GM12878 (cell line): ENCODE data around the gene TDRD5. TPM values are rescaled to one million over a fixed set of nuclear protein-coding genes. Genes with fewer than 3 reads are reported as not detected.

Experiments used
- ATAC-seq: fragments of 200-7000 bp; cut with Tn5 transposase; 3 replicates; pipeline ENCODE4 v1.9.1; 2020; ENCODE audit warnings: mild to moderate bottlenecking, moderate library complexity
- BruUV-seq: library from RNA; stranded (reverse); fragments of 400-500 nt; replicated peaks from 2 replicates; lab custom pipeline; 2021; lab: Mats Ljungman, UMichigan
- CTCF ChIA-PET: fragments of 300-600 bp; sonication (Branson Sonifier 250); formaldehyde crosslinking; extraction: SDS; loops from one replicate; lab custom pipeline; 2021; ENCODE audit warnings: inconsistent platforms; lab: Yijun Ruan, JAX
- POLR2A ChIA-PET: fragments of 350-600 bp; formaldehyde crosslinking; extraction: SDS; loops from one replicate; lab custom pipeline; 2021; ENCODE audit warnings: inconsistent platforms; lab: Charles Lee
- RAD21 ChIA-PET: fragments of 300-600 bp; sonication (Branson Sonifier 250); formaldehyde crosslinking; loops from one replicate; lab custom pipeline; 2023; ENCODE audit warnings: antibody characterized with exemption; ENCODE audit not compliant: unreplicated experiment; lab: Charles Lee
- SMC1A ChIA-PET: fragments of 300-600 bp; sonication (Branson Sonifier 250); formaldehyde crosslinking; loops from one replicate; lab custom pipeline; 2023; ENCODE audit not compliant: unreplicated experiment, uncharacterized antibody; lab: Charles Lee
- DNase-seq: peaks from one replicate; pipeline ENCODE4 v3.0.0-alpha.2; 2011; ENCODE audit warnings: low read depth, low spot score
- FAIRE-seq: peaks from 3 replicates; lab custom pipeline; 2011; peaks lifted over from hg19 to GRCh38; lab: Jason Lieb, UNC
- H2AFZ ChIP-seq: 2 replicates; pipeline ENCODE4 v1.6.0; 2011; ENCODE audit warnings: low read depth, low read length, control low read depth; ENCODE audit not compliant: control insufficient read depth
- H3K27ac ChIP-seq: 2 replicates; pipeline ENCODE4 v1.5.1; 2011; ENCODE audit warnings: control low read depth; ENCODE audit not compliant: control insufficient read depth, insufficient read depth
- H3K27me3 ChIP-seq, 2 experiments: replicated peaks in 1 of 2; 2 replicates each; pipeline versions ENCODE4 v1.6.0 to v1.6.1; 2011; ENCODE audit warnings: low read length in 1 of 2; ENCODE audit not compliant: control insufficient read depth in 2 of 2, insufficient read depth in 2 of 2
- H3K36me3 ChIP-seq, 2 experiments: 2 replicates each; pipeline ENCODE4 v1.5.1; 2011; ENCODE audit warnings: low read length in 1 of 2; ENCODE audit not compliant: control insufficient read depth in 2 of 2, insufficient read depth in 2 of 2
- H3K4me1 ChIP-seq: 2 replicates; pipeline ENCODE4 v1.6.1; 2011; ENCODE audit warnings: mild to moderate bottlenecking, low read length, moderate library complexity, mixed read lengths; ENCODE audit not compliant: control insufficient read depth, insufficient read depth
- H3K4me2 ChIP-seq: 2 replicates; pipeline ENCODE4 v1.6.0; 2011; ENCODE audit warnings: control low read depth; ENCODE audit not compliant: control insufficient read depth, insufficient read depth
- H3K4me3 ChIP-seq: fragments of 200-600 bp; sonication (generic); 2 replicates; pipeline ENCODE4 v1.5.1; 2016
- H3K79me2 ChIP-seq: 2 replicates; pipeline ENCODE4 v1.6.0; 2011; ENCODE audit warnings: low read length; ENCODE audit not compliant: control insufficient read depth, insufficient read depth
- H3K9ac ChIP-seq: 2 replicates; pipeline ENCODE4 v1.8.0; 2011; ENCODE audit warnings: low read length, control low read depth, mixed read lengths; ENCODE audit not compliant: control insufficient read depth, insufficient read depth
- H3K9me3 ChIP-seq: replicated peaks from 3 replicates; pipeline ENCODE4 v1.5.1; 2011; ENCODE audit warnings: mild to moderate bottlenecking, low read length; ENCODE audit not compliant: control insufficient read depth, insufficient read depth
- H4K20me1 ChIP-seq: 2 replicates; pipeline ENCODE4 v1.6.0; 2011; ENCODE audit not compliant: control insufficient read depth, insufficient read depth
- EGR1 ChIP-seq, 2 experiments: IDR thresholded peaks; 1 replicate in 1 of 2; 2 replicates in 1 of 2; pipeline ENCODE4 v1.6.1; 2011 to 2012; ENCODE audit warnings: low read depth in 2 of 2, low read length in 2 of 2, borderline replicate concordance in 1 of 2, mild to moderate bottlenecking in 1 of 2, moderate library complexity in 1 of 2
- ETV6 ChIP-seq, 2 experiments: fragments of 450-650 bp in 1 of 2; IDR thresholded peaks in 1 of 2; conservative IDR thresholded peaks in 1 of 2; 2 replicates each; pipeline ENCODE4 v1.6.1; 2014; ENCODE audit warnings: antibody characterized with exemption in 1 of 2, borderline replicate concordance in 1 of 2, low read depth in 1 of 2, mild to moderate bottlenecking in 1 of 2, moderate library complexity in 1 of 2
- JUNB ChIP-seq: IDR thresholded peaks from 2 replicates; pipeline ENCODE4 v1.6.1; 2016; ENCODE audit warnings: antibody characterized with exemption, mild to moderate bottlenecking
- MTA3 ChIP-seq: IDR thresholded peaks from 2 replicates; pipeline ENCODE4 v1.6.1; 2012; ENCODE audit warnings: low read length, inconsistent platforms, borderline replicate concordance
- NFIC ChIP-seq: IDR thresholded peaks from 2 replicates; pipeline ENCODE4 v1.6.1; 2012; ENCODE audit warnings: low read depth, mild to moderate bottlenecking, inconsistent platforms, low read length, moderate library complexity
- PML ChIP-seq: IDR thresholded peaks from 2 replicates; pipeline ENCODE4 v1.6.1; 2012; ENCODE audit warnings: low read length, inconsistent platforms
- RBBP5 ChIP-seq: fragments of 200-600 bp; sonication (generic); conservative IDR thresholded peaks from 2 replicates; pipeline ENCODE4 v1.6.1; 2016
- SMAD1 ChIP-seq: fragments of 450-650 bp; IDR thresholded peaks from 2 replicates; pipeline ENCODE4 v1.6.1; 2018; ENCODE audit warnings: mild to moderate bottlenecking, low read depth; ENCODE audit not compliant: partially characterized antibody
- STAT1 ChIP-seq: fragments of 450-650 bp; conservative IDR thresholded peaks from 2 replicates; pipeline ENCODE4 v1.6.1; 2014; ENCODE audit warnings: antibody characterized with exemption, mild to moderate bottlenecking
- SUPT20H ChIP-seq: IDR thresholded peaks from 2 replicates; pipeline ENCODE4 v1.6.1; 2011; ENCODE audit warnings: low read depth, mild to moderate bottlenecking, low read length, moderate library complexity, borderline replicate concordance; ENCODE audit not compliant: control insufficient read depth
- SUZ12 ChIP-seq: fragments of 200-600 bp; sonication (generic); IDR thresholded peaks from one replicate; pipeline ENCODE4 v1.6.1; 2018; ENCODE audit warnings: antibody characterized with exemption, mild to moderate bottlenecking; ENCODE audit not compliant: unreplicated experiment
- ZBTB40 ChIP-seq: fragments of 450-650 bp; IDR thresholded peaks from 2 replicates; pipeline ENCODE4 v1.6.1; 2016; ENCODE audit warnings: mild to moderate bottlenecking, moderate library complexity, borderline replicate concordance
- ZNF217 ChIP-seq: fragments of 450-650 bp; IDR thresholded peaks from 2 replicates; pipeline ENCODE4 v1.6.1; 2017; ENCODE audit warnings: antibody characterized with exemption, mild to moderate bottlenecking
- ZNF687 ChIP-seq: fragments of 450-650 bp; IDR thresholded peaks from 2 replicates; pipeline ENCODE4 v1.6.1; 2017; ENCODE audit warnings: mild to moderate bottlenecking, moderate library complexity
- WGBS: methylation state at CpG from one replicate; pipeline ENCODE4 v1.1.6; 2016; ENCODE audit warnings: low lambda C conversion rate; ENCODE audit not compliant: insufficient replicate concordance, insufficient coverage; ENCODE audit errors: missing lambda C conversion rate; 5-methylcytosine and 5-hydroxymethylcytosine counted together
- in situ Hi-C: fragments of 300-500 bp; cut with MboI; formaldehyde crosslinking; loops from 9 replicates; pipeline ENCODE4 v1.14.3; 2018; ENCODE audit warnings: mixed read lengths
- intact Hi-C: fragments of 100-400 bp; cut with micrococcal nuclease; formaldehyde crosslinking; loops from one replicate; pipeline ENCODE4 v1.14.2; 2022; ENCODE audit not compliant: unreplicated experiment
- polyA plus RNA-seq, 11 experiments: library from polyadenylated mRNA; depleted of rRNA in 4 of 11; unstranded in 6 of 11; stranded (reverse) in 5 of 11; fragments of >200 nt; fragmentation: Nextera tagmentation in 4 of 11; fragmentation: Illumina TruSeq in 1 of 11; extraction: Ambion mirVana in 4 of 11; extraction: Trizol in 1 of 11; gene quantifications; 1 replicate in 1 of 11; 2 replicates in 10 of 11; pipeline versions ENCODE4 v1.2.1 to v1.2.3, GENCODE V29; 2011 to 2016; ENCODE audit warnings: inconsistent platforms in 2 of 11, missing spikeins in 2 of 11, low read depth in 1 of 11
- total RNA-seq, 4 experiments: library from RNA; depleted of rRNA in 3 of 4; stranded (reverse); fragments of >200 nt in 3 of 4; fragmentation: Illumina TruSeq in 1 of 4; extraction: Trizol in 1 of 4; gene quantifications; 2 replicates each; pipeline versions ENCODE4 v1.2.1 to v1.2.3, GENCODE V29; 2013 to 2021

The TDRD5 gene
- total and polyA plus RNA-seq, 10 of the 15 experiments (the other 5 are each of a cell fraction or from before 2014, with no cell fraction given), result 0.01 TPM; not detected in 9

- no peak for TF ChIP-seq ETV6 (conservative IDR thresholded peaks at IDR 0.05 in 1 of 2, IDR thresholded peaks at IDR 0.05 in 1 of 2; ENCODE audit: borderline replicate concordance in 1 of 2, low read depth in 1 of 2)
- TF ChIP-seq SUPT20H, result no peak
- TF ChIP-seq ZBTB40, result no peak
- TF ChIP-seq JUNB, result no peak
- TF ChIP-seq SUZ12, result no peak
Observed at GRCh38 chr1:179587336-179587735, 4.3 kb upstream of the TDRD5 start (continued).

GRCh38 chr1:179588425-179589024 lies 3.1 kb upstream of the TDRD5 start:
- Histone ChIP-seq H3K4me1 (no peaks in the 10 kb centered on the region), H3K4me2 (no peak overlapping the region), H2AFZ (no peak overlapping the region), H3K36me3 (no peaks in the 10 kb centered on the region), H4K20me1 (no peaks in the 10 kb centered on the region), H3K9me3 (no peaks in the 10 kb centered on the region), H3K4me3 (no peak overlapping the region), H3K9ac (no peak overlapping the region), H3K27ac (no peak overlapping the region), H3K79me2 (no peaks in the 10 kb centered on the region), H3K27me3 (peaks cover 0 to 4% of the 10 kb centered on the region in 2 experiments; a peak in 2 of 4 replicates)
- BruUV-seq, result no TSS peak
- FAIRE-seq, result no peak
- in situ Hi-C loops (no loop called here), intact Hi-C loops (no loop called here)
- ChIA-PET RAD21 (no interaction called here), POLR2A (no interaction called here), CTCF (no interaction called here), SMC1A (no interaction called here)
- ATAC-seq, result no peak
- no peak for DNase-seq
- WGBS, result 60% methylated on average over 18 of the region's 18 CpGs
- TF ChIP-seq RBBP5, result no peak
- TF ChIP-seq EGR1 (IDR thresholded peaks at IDR 0.05; ENCODE audit: borderline replicate concordance in 1 of 2, low read depth in 2 of 2, low read length in 2 of 2), result no peak
- TF ChIP-seq ZNF687, result no peak
- TF ChIP-seq ZNF217, result no peak
- TF ChIP-seq STAT1, result no peak
- no peak for TF ChIP-seq SMAD1
- no peak for TF ChIP-seq NFIC
- no peak for TF ChIP-seq MTA3
- TF ChIP-seq PML, result no peak
